NT2/D1 (cell line): ENCODE data around the gene HEATR1.
"Not testable (repeated sequence)": the region's sequence is repeated elsewhere in the genome, so short reads cannot be mapped to it uniquely, and the experiment has no call there.

ENCODE experiments used
- DNase-seq: peaks from one replicate; pipeline ENCODE4 v3.0.0-alpha.2; 2011; ENCODE audit warnings: low read depth, low spot score
- H3K27me3 ChIP-seq: 2 replicates; pipeline ENCODE4 v1.6.0; 2011; ENCODE audit warnings: mild to moderate bottlenecking; ENCODE audit not compliant: insufficient read length, insufficient read depth
- H3K36me3 ChIP-seq: 2 replicates; pipeline ENCODE4 v1.6.1; 2011; ENCODE audit warnings: mild to moderate bottlenecking, low read length, mixed read lengths; ENCODE audit not compliant: insufficient read depth, insufficient read length
- H3K4me1 ChIP-seq: 2 replicates; pipeline ENCODE4 v1.5.1; 2011; ENCODE audit not compliant: insufficient read depth, insufficient read length
- H3K4me3 ChIP-seq: 2 replicates; pipeline ENCODE4 v1.5.1; 2011; ENCODE audit warnings: low read depth; ENCODE audit not compliant: insufficient read length
- H3K9ac ChIP-seq: 2 replicates; pipeline ENCODE4 v1.6.0; 2011; ENCODE audit warnings: low read depth; ENCODE audit not compliant: insufficient read length
- H3K9me3 ChIP-seq: 2 replicates; pipeline ENCODE4 v1.5.1; 2011; ENCODE audit warnings: mild to moderate bottlenecking, low read length; ENCODE audit not compliant: insufficient read depth
- SUZ12 ChIP-seq: IDR thresholded peaks from 2 replicates; pipeline ENCODE4 v1.6.1; 2011; ENCODE audit not compliant: insufficient read length, insufficient read depth; ENCODE audit errors: extremely low read depth
- YY1 ChIP-seq: IDR thresholded peaks from 2 replicates; pipeline ENCODE4 v1.6.1; 2011; ENCODE audit not compliant: insufficient read length, insufficient read depth
- ZNF274 ChIP-seq: IDR thresholded peaks from 2 replicates; pipeline ENCODE4 v1.6.1; 2011; ENCODE audit warnings: mild to moderate bottlenecking, low read depth, low read length

HEATR1 gene

GRCh38 chr1:236623371-236624166, 19.3 kb upstream of the HEATR1 start:
- DNase-seq, result peak; percentile 78
- H3K27me3 ChIP-seq, result no peaks in the 10 kb centered on the region
- H3K4me3 ChIP-seq, result no peak overlapping the region
- no peak overlapping the region for H3K9ac ChIP-seq
- H3K36me3 ChIP-seq, result no peaks in the 10 kb centered on the region
- TF ChIP-seq SUZ12 (no peak), ZNF274 (no peak), YY1 (no peak)
- H3K4me1 ChIP-seq, result no peaks in the 10 kb centered on the region
- 0 out of 2 replicates have a peak, but pooled peaks cover 13% of the 10 kb centered on the region for H3K9me3 ChIP-seq

- Histone ChIP-seq H3K9ac (no peak overlapping the region), H3K4me1 (no peaks in the 10 kb centered on the region), H3K27me3 (no peaks in the 10 kb centered on the region), H3K36me3 (no peaks in the 10 kb centered on the region), H3K9me3 (0 out of 2 replicates have a peak, but pooled peaks cover 13% of the 10 kb centered on the region), H3K4me3 (no peak overlapping the region)
- TF ChIP-seq YY1, result no peak
- TF ChIP-seq SUZ12, result no peak
- TF ChIP-seq ZNF274, result no peak
- no peak for DNase-seq
These were observed 18.1 kb upstream of the HEATR1 start for GRCh38 chr1:236622407-236622806.

DNA sequence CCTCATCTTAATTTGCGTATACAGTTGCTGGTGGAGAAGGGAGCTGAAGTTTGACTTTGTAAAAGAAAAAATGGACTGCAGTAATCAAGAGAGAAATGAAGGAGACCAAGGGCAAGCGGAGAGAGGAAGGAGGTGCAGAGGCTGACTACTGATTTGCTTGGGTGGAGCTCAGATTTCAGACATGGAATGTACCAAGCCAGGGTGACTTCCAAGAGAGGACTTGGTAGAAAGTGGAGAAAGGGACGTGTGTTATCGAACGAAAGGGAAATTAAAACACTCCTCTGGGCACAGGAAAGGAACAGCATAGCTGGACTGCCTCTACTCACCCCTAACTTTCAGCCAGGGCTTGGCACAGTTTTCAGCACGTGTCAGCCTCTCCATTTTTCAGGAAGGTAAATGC, 15.1 kb upstream of the HEATR1 start:
- TF ChIP-seq ZNF274 (no peak), SUZ12 (no peak), YY1 (no peak)
- no peaks in the 10 kb centered on the region for H3K4me1 ChIP-seq

GRCh38 chr1:236618507-236618906, 14.2 kb upstream of the HEATR1 start:
- no peak overlapping the region for H3K4me3 ChIP-seq

More for the DNA sequence above, 15.1 kb upstream of the HEATR1 start:
- Histone ChIP-seq H3K9me3 (0 out of 2 replicates have a peak, but pooled peaks cover 13% of the 10 kb centered on the region), H3K4me3 (no peak overlapping the region), H3K9ac (no peak overlapping the region), H3K36me3 (no peaks in the 10 kb centered on the region), H3K27me3 (no peaks in the 10 kb centered on the region)
- DNase-seq, result no peak

GRCh38 chr1:236615399-236616148, 11.3 kb upstream of the HEATR1 start:
- H3K9ac ChIP-seq, result no peak overlapping the region
- TF ChIP-seq YY1 (no peak), SUZ12 (no peak), ZNF274 (no peak)
- no peaks in the 10 kb centered on the region for H3K36me3 ChIP-seq
- H3K4me1 ChIP-seq, result no peaks in the 10 kb centered on the region
- H3K4me3 ChIP-seq, result no peak overlapping the region
- no peak for DNase-seq
- H3K9me3 ChIP-seq, result no peaks in the 10 kb centered on the region
- no peaks in the 10 kb centered on the region for H3K27me3 ChIP-seq

More at GRCh38 chr1:236618507-236618906, 14.2 kb upstream of the HEATR1 start:
- no peaks in the 10 kb centered on the region for H3K36me3 ChIP-seq
- DNase-seq, result no peak
- TF ChIP-seq SUZ12, result no peak
- no peak for TF ChIP-seq YY1
- no peak for TF ChIP-seq ZNF274
- no peaks in the 10 kb centered on the region for H3K4me1 ChIP-seq
- no peaks in the 10 kb centered on the region for H3K27me3 ChIP-seq
- 0 out of 2 replicates have a peak, but pooled peaks cover 8% of the 10 kb centered on the region for H3K9me3 ChIP-seq
- H3K9ac ChIP-seq, result no peak overlapping the region

- Histone ChIP-seq H3K4me3 (no peak overlapping the region), H3K27me3 (no peaks in the 10 kb centered on the region), H3K4me1 (no peaks in the 10 kb centered on the region), H3K9ac (no peak overlapping the region), H3K36me3 (no peaks in the 10 kb centered on the region), H3K9me3 (no peaks in the 10 kb centered on the region)
- no peak for DNase-seq
- TF ChIP-seq SUZ12, result no peak
- no peak for TF ChIP-seq YY1
- TF ChIP-seq ZNF274, result no peak
These were observed 8.0 kb upstream of the HEATR1 start for GRCh38 chr1:236612349-236612748.

GRCh38 chr1:236608930-236609726, 4.8 kb upstream of the HEATR1 start:
- peak; percentile 77 for DNase-seq
- no peaks in the 10 kb centered on the region for H3K9me3 ChIP-seq
- H3K9ac ChIP-seq, result no peak overlapping the region
- no peak overlapping the region for H3K4me3 ChIP-seq
- H3K27me3 ChIP-seq, result no peaks in the 10 kb centered on the region
- TF ChIP-seq SUZ12, result no peak
- no peak for TF ChIP-seq ZNF274
- no peak for TF ChIP-seq YY1
- H3K4me1 ChIP-seq, result no peaks in the 10 kb centered on the region
- H3K36me3 ChIP-seq, result no peaks in the 10 kb centered on the region

DNA sequence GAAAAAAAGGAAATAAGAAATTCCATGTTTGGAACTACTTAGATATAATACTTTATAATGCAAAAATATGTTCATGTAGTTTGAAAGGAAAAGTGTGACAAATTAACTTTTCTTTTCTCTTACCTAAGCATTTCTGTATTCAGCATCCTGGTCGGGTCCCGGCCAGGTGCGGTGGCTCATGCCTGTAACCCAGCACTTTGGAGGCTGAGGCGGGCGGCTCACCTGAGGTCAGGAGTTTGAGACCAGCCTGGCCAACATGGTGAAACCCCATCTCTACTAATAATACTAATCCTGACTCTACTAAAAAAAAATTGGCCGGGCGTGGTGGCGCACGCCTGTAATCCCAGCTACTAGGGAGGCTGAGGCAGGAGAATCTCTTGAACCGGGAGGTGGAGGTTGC, 3.3 kb upstream of the HEATR1 start:
- H3K9me3 ChIP-seq, H3K36me3 ChIP-seq, DNase-seq, H3K27me3 ChIP-seq, H3K4me3 ChIP-seq, H3K9ac ChIP-seq, H3K4me1 ChIP-seq: not testable (repeated sequence)
